Mesenchymal stem cell (in vitro differentiated cells and primary cell): ENCODE measurements around the gene PDGFA.

ENCODE experiments used
- DNase-seq: peaks from one replicate; pipeline ENCODE4 v3.0.0-alpha.2; 2013
- H2AFZ ChIP-seq: one replicate; pipeline ENCODE4 v1.6.1; 2013; ENCODE audit warnings: low read depth, mild to moderate bottlenecking, control low read depth, inconsistent platforms, low read length, moderate library complexity
- H2AK5ac ChIP-seq: 2 replicates; pipeline ENCODE4 v1.6.1; 2013; ENCODE audit warnings: low read length, moderate library complexity, mild to moderate bottlenecking, inconsistent platforms; ENCODE audit not compliant: severe bottlenecking
- H2BK120ac ChIP-seq: one replicate; pipeline ENCODE4 v1.6.1; 2013; ENCODE audit warnings: low read depth, mild to moderate bottlenecking, inconsistent platforms, low read length, moderate library complexity
- H2BK12ac ChIP-seq, 2 experiments: one replicate each; pipeline ENCODE4 v1.6.1; 2013; ENCODE audit warnings: inconsistent platforms in 2 of 2, low read length in 2 of 2, mild to moderate bottlenecking in 2 of 2, moderate library complexity in 2 of 2, control low read depth in 1 of 2
- H2BK15ac ChIP-seq: one replicate; pipeline ENCODE4 v1.6.1; 2013; ENCODE audit warnings: mild to moderate bottlenecking, low read depth, inconsistent platforms; ENCODE audit not compliant: poor library complexity, severe bottlenecking
- H2BK5ac ChIP-seq: 2 replicates; pipeline ENCODE4 v1.6.1; 2013; ENCODE audit warnings: low read depth, mild to moderate bottlenecking, low read length, control low read depth, inconsistent platforms; ENCODE audit not compliant: poor library complexity, severe bottlenecking
- H3K14ac ChIP-seq, 2 experiments: one replicate each; pipeline ENCODE4 v1.6.1; 2013; ENCODE audit warnings: inconsistent platforms in 2 of 2, low read length in 2 of 2, control low read depth in 1 of 2, mild to moderate bottlenecking in 1 of 2, moderate library complexity in 1 of 2
- H3K18ac ChIP-seq, 2 experiments: one replicate each; pipeline ENCODE4 v1.6.1; 2013; ENCODE audit warnings: inconsistent platforms in 2 of 2, low read length in 2 of 2, control low read depth in 1 of 2, low read depth in 1 of 2, mild to moderate bottlenecking in 1 of 2
- H3K23ac ChIP-seq, 2 experiments: one replicate each; pipeline ENCODE4 v1.6.1; 2013; ENCODE audit warnings: inconsistent platforms in 2 of 2, low read length in 2 of 2, mild to moderate bottlenecking in 2 of 2, moderate library complexity in 2 of 2, control low read depth in 1 of 2
- H3K27ac ChIP-seq: 2 replicates; pipeline ENCODE4 v1.5.1; 2013; ENCODE audit warnings: mild to moderate bottlenecking, moderate library complexity, low read length, control low read depth, inconsistent platforms; ENCODE audit not compliant: poor library complexity, severe bottlenecking
- H3K27me3 ChIP-seq, 2 experiments: 2 replicates each; pipeline versions ENCODE4 v1.6.1 to v1.7.0; 2013; ENCODE audit warnings: low read length in 2 of 2, mild to moderate bottlenecking in 2 of 2, moderate library complexity in 2 of 2, control low read depth in 1 of 2, inconsistent platforms in 1 of 2; ENCODE audit not compliant: control insufficient read depth in 1 of 2, insufficient read depth in 1 of 2
- H3K36me3 ChIP-seq, 2 experiments: 2 replicates each; pipeline versions ENCODE4 v1.6.1 to v1.7.0; 2013; ENCODE audit warnings: low read length in 2 of 2, control low read depth in 1 of 2, inconsistent platforms in 1 of 2, low read depth in 1 of 2, mild to moderate bottlenecking in 1 of 2; ENCODE audit not compliant: insufficient read depth in 2 of 2, control insufficient read depth in 1 of 2
- H3K4ac ChIP-seq, 2 experiments: one replicate each; pipeline ENCODE4 v1.6.1; 2013; ENCODE audit warnings: inconsistent platforms in 2 of 2, low read length in 2 of 2, mild to moderate bottlenecking in 2 of 2, moderate library complexity in 2 of 2, control low read depth in 1 of 2, low read depth in 1 of 2
- H3K4me1 ChIP-seq: 2 replicates; pipeline ENCODE4 v1.6.1; 2013; ENCODE audit warnings: low read depth, low read length, control low read depth; ENCODE audit not compliant: control insufficient read depth, insufficient read depth
- H3K4me2 ChIP-seq: 2 replicates; pipeline ENCODE4 v1.6.1; 2013; ENCODE audit warnings: low read length, mild to moderate bottlenecking, inconsistent platforms; ENCODE audit not compliant: poor library complexity, severe bottlenecking
- H3K4me3 ChIP-seq, 2 experiments: 2 replicates each; pipeline versions ENCODE4 v1.5.1 to v1.7.0; 2013; ENCODE audit warnings: low read length in 2 of 2, mild to moderate bottlenecking in 2 of 2, control low read depth in 1 of 2, low read depth in 1 of 2; ENCODE audit not compliant: insufficient read depth in 1 of 2
- H3K79me1 ChIP-seq: replicated peaks from 2 replicates; pipeline ENCODE4 v1.6.1; 2013; ENCODE audit warnings: mild to moderate bottlenecking, control low read depth, low read length, inconsistent platforms; ENCODE audit not compliant: poor library complexity, severe bottlenecking
- H3K9ac ChIP-seq: 2 replicates; pipeline ENCODE4 v1.7.0; 2013; ENCODE audit warnings: mild to moderate bottlenecking, low read length, moderate library complexity
- H3K9me3 ChIP-seq: 2 replicates; pipeline ENCODE4 v1.7.0; 2013; ENCODE audit warnings: mild to moderate bottlenecking, low read length; ENCODE audit not compliant: control insufficient read depth
- H4K8ac ChIP-seq: one replicate; pipeline ENCODE4 v1.6.1; 2013; ENCODE audit warnings: inconsistent platforms, mild to moderate bottlenecking, low read length, moderate library complexity
- H4K91ac ChIP-seq: one replicate; pipeline ENCODE4 v1.6.1; 2013; ENCODE audit warnings: mild to moderate bottlenecking, low read length, inconsistent platforms
- WGBS: methylation state at CpG from one replicate; pipeline ENCODE4 v1.1.7; 2013; ENCODE audit warnings: mixed read lengths; 5-methylcytosine and 5-hydroxymethylcytosine counted together

PDGFA gene

DNA sequence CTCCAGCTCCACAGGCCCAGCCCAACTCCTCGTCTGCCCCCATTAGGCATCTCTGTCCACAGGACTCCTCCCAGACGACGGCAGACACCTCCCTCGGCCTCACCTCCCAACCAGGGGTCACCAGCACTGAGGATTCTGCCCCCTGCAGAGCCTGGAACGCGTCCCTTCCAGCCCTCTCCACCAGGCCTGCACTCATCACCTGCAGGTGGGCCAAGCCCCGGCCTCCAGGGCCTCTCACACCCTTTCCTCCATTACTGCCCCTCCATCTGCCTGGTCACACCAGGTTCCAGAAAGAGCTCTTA lies 42.7 kb upstream of the PDGFA start:
- Histone ChIP-seq H3K79me1 (no peaks in the 10 kb centered on the region), H3K27me3 (peaks cover 0 to 16% of the 10 kb centered on the region in 2 experiments), H3K4ac (no peak overlapping the region), H4K8ac (no peak overlapping the region), H3K4me1 (peaks cover 14% of the 10 kb centered on the region), H2AFZ (no peak overlapping the region), H3K4me3 (no peak overlapping the region), H2BK5ac (no peak overlapping the region), H3K9me3 (peaks cover 1% of the 10 kb centered on the region), H3K27ac (no peak overlapping the region), H3K36me3 (peaks cover 0 to 4% of the 10 kb centered on the region in 2 experiments), H2BK120ac (no peak overlapping the region), H3K23ac (no peak overlapping the region), H2AK5ac (no peak overlapping the region), H3K14ac (no peak overlapping the region), H2BK12ac (no peak overlapping the region), H4K91ac (no peak overlapping the region), H3K9ac (no peak overlapping the region), H3K4me2 (no peak overlapping the region), H3K18ac (no peak overlapping the region), H2BK15ac (no peak overlapping the region)
- no peak for DNase-seq
- 65% methylated on average over 7 of the region's 7 CpGs for WGBS

DNA sequence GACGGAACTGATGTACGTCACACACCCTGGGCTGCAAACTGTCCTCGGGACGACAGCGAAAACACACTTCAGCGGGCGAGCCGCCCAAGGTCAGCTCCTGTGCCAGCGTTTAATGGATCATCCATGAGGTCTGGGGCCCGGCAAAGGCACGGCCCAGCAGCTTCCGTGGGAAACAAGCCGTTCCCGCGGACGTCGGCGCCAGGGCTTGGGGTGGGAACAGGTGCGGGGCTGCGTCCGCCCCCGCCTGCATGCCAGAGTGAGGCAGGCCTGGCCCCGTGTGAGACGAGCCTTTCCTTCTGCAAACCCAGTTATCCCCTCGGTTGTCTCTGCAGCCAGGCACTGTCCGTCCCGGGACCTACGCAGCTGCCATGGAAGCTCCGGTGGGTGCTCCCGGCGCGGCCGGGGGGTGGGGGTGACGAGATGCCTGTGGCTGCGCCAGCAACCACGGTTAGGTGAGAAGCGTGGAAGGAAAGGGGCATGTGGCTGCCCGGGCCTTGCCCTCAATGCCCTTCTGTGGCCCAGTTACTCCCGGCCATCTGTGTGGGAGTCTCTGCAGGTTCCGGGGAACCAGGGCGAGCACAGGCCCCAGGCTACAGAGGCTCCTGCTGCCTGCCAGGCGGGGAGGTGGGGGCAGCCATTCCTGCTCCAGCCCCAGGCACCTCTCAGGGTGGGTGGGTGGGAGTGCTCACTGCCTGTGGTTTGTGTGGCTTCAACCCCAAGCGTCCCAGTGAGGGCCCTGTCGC lies 42.2 kb upstream of the PDGFA start:
- no peak overlapping the region for H3K9ac ChIP-seq
- H3K4ac ChIP-seq: no peak overlapping the region
- peaks cover 0 to 19% of the 10 kb centered on the region in 2 experiments for H3K27me3 ChIP-seq
- no peak for DNase-seq
- no peak overlapping the region for H2AK5ac ChIP-seq
- no peak overlapping the region for H2BK12ac ChIP-seq
- H3K79me1 ChIP-seq: no peaks in the 10 kb centered on the region
- no peak overlapping the region for H2BK15ac ChIP-seq
- peaks cover 14% of the 10 kb centered on the region for H3K4me1 ChIP-seq
- no peak overlapping the region for H3K27ac ChIP-seq
- no peak overlapping the region for H4K8ac ChIP-seq
- H4K91ac ChIP-seq: no peak overlapping the region
- H2BK5ac ChIP-seq: no peak overlapping the region
- no peak overlapping the region for H2BK120ac ChIP-seq
- no peak overlapping the region for H2AFZ ChIP-seq
- peaks cover 0 to 4% of the 10 kb centered on the region in 2 experiments for H3K36me3 ChIP-seq
- H3K4me3 ChIP-seq: no peak overlapping the region
- H3K14ac ChIP-seq: no peak overlapping the region
- no peak overlapping the region for H3K18ac ChIP-seq
- 92% methylated on average over 42 of the region's 44 CpGs for WGBS
- H3K4me2 ChIP-seq: no peak overlapping the region
- no peak overlapping the region for H3K23ac ChIP-seq
- H3K9me3 ChIP-seq: peaks cover 4% of the 10 kb centered on the region

DNA sequence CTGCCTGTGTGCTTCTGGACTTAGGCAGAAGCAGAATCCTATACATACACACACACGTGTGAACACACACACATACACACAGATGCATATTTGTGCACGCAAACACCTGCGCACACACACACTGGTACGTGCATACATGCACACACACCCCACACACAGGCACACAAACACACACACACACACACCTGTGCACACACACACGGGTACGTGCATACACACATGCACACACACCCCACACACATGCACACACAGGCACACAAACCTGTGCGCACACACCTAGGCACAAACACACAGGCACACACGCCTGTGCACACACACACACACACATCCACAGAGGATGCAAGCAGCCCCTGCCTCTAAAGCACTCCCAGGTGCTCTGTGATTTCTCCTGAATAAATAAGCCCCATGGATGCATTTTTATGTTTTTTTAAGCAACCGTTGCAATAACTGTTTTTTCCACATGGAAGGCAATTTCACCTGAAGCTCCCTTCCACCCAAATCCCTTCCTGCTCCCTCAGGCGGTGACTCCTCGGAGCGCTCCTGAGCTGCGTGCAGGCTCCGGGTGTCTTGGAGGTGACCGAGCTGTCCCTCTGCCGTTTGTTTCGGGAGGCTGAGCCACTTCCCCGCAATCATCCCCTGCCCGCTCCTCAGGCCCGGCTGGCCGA lies 41.5 kb upstream of the PDGFA start:
- H4K91ac ChIP-seq: no peak overlapping the region
- no peak overlapping the region for H3K4me2 ChIP-seq
- no peak overlapping the region for H2AFZ ChIP-seq
- peaks cover 0 to 26% of the 10 kb centered on the region in 2 experiments for H3K27me3 ChIP-seq
- H2BK5ac ChIP-seq: no peak overlapping the region
- H3K18ac ChIP-seq: peak overlapping the region in 1 of 2 experiments; percentile 4
- no peak overlapping the region for H2AK5ac ChIP-seq
- peaks cover 4% of the 10 kb centered on the region for H3K9me3 ChIP-seq
- H3K23ac ChIP-seq: no peak overlapping the region
- no peak overlapping the region for H4K8ac ChIP-seq
- no peak overlapping the region for H2BK12ac ChIP-seq
- H3K9ac ChIP-seq: no peak overlapping the region
- no peak for DNase-seq
- H3K27ac ChIP-seq: no peak overlapping the region
- H3K4me1 ChIP-seq: peaks cover 14% of the 10 kb centered on the region
- no peak overlapping the region for H3K4ac ChIP-seq
- no peak overlapping the region for H3K4me3 ChIP-seq
- no peaks in the 10 kb centered on the region for H3K79me1 ChIP-seq
- no peak overlapping the region for H2BK15ac ChIP-seq
- no peak overlapping the region for H2BK120ac ChIP-seq
- H3K36me3 ChIP-seq: peaks cover 0 to 4% of the 10 kb centered on the region in 2 experiments
- WGBS: 91% methylated on average over 21 of the region's 21 CpGs
- H3K14ac ChIP-seq: peak overlapping the region in 1 of 2 experiments; percentile 29

DNA sequence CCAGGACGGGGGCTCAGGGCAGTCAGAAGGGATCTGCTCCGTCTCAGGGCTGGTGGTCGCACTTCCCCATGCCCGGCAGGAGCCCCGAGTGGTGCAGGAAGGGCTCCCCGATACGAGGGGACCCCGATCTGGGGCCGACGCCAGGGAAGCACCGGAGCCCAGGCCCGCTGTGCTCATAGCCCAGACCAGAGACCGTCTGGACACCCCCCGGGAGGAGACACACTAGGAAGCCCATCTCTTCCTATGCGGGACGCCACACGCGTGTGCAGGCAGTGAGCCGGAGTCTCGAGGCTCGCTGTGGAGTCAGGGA lies 39.7 kb upstream of the PDGFA start:
- Histone ChIP-seq H2BK12ac (no peak overlapping the region), H4K91ac (no peak overlapping the region), H3K4me3 (no peak overlapping the region), H3K9ac (no peak overlapping the region), H3K9me3 (peaks cover 4% of the 10 kb centered on the region), H3K4me2 (no peak overlapping the region), H2AFZ (no peak overlapping the region), H3K27me3 (peaks cover 0 to 23% of the 10 kb centered on the region in 2 experiments), H3K36me3 (peaks cover 0 to 4% of the 10 kb centered on the region in 2 experiments), H2BK120ac (no peak overlapping the region), H2AK5ac (no peak overlapping the region), H2BK5ac (no peak overlapping the region), H3K23ac (no peak overlapping the region), H2BK15ac (no peak overlapping the region), H3K14ac (no peak overlapping the region), H3K79me1 (no peaks in the 10 kb centered on the region), H3K4ac (no peak overlapping the region), H3K27ac (no peak overlapping the region), H4K8ac (no peak overlapping the region), H3K18ac (no peak overlapping the region), H3K4me1 (peaks cover 14% of the 10 kb centered on the region)
- DNase-seq: no peak
- WGBS: 90% methylated on average over 20 of the region's 21 CpGs
